ENCODE measurements around the gene PPP1R3G.

GRCh38 chr6:5088780-5089179, 3.6 kb downstream of the PPP1R3G start:
- TF ChIP-seq CTCF (IDR thresholded peaks at IDR 0.05) (no peak), EZH2 (IDR thresholded peaks at IDR 0.05; ENCODE audit: borderline replicate concordance, insufficient read depth, low read depth, low read length, poor library complexity, severe bottlenecking) (no peak)
